Keratinocyte (primary cell): ENCODE results near the gene CANT1. TPM values are rescaled to one million over a fixed set of nuclear protein-coding genes. Genes with fewer than 3 reads are reported as not detected.

Source experiments
- DNase-seq: peaks from one replicate; pipeline ENCODE4 v3.0.0-alpha.2; 2011; ENCODE audit warnings: low read depth, missing footprints, low spot score
- FAIRE-seq: peaks from 2 replicates; lab custom pipeline; 2011; peaks lifted over from hg19 to GRCh38; lab: Jason Lieb, UNC
- H2AFZ ChIP-seq: 2 replicates; pipeline ENCODE4 v1.6.0; 2012; ENCODE audit warnings: low read length, control low read depth, inconsistent platforms; ENCODE audit not compliant: control insufficient read depth
- H3K27ac ChIP-seq: 2 replicates; pipeline ENCODE4 v1.5.1; 2011; ENCODE audit warnings: low read length; ENCODE audit not compliant: control insufficient read depth, insufficient read depth
- H3K27me3 ChIP-seq: 3 replicates; pipeline ENCODE4 v1.6.0; 2011; ENCODE audit warnings: low read length; ENCODE audit not compliant: control insufficient read depth, insufficient read depth; ENCODE audit errors: extremely low read depth
- H3K36me3 ChIP-seq, 2 experiments: 2 replicates in 1 of 2; 3 replicates in 1 of 2; pipeline ENCODE4 v1.5.1; 2011; ENCODE audit warnings: low read length in 2 of 2, mild to moderate bottlenecking in 1 of 2; ENCODE audit not compliant: control insufficient read depth in 2 of 2, insufficient read depth in 2 of 2; ENCODE audit errors: extremely low read depth in 1 of 2
- H3K4me1 ChIP-seq: 3 replicates; pipeline ENCODE4 v1.5.1; 2011; ENCODE audit warnings: low read length; ENCODE audit not compliant: control insufficient read depth, insufficient read depth; ENCODE audit errors: extremely low read depth
- H3K4me2 ChIP-seq: 3 replicates; pipeline ENCODE4 v1.6.0; 2011; ENCODE audit warnings: low read depth, low read length; ENCODE audit not compliant: control insufficient read depth, insufficient read depth; ENCODE audit errors: extremely low read depth
- H3K4me3 ChIP-seq, 3 experiments: fragments of 200-600 bp in 1 of 3; sonication (generic) in 1 of 3; 2 replicates in 2 of 3; 3 replicates in 1 of 3; pipeline ENCODE4 v1.5.1; 2011 to 2016; ENCODE audit warnings: low read length in 3 of 3, mild to moderate bottlenecking in 3 of 3, control low read depth in 2 of 3, inconsistent platforms in 1 of 3, low read depth in 1 of 3, mixed read lengths in 1 of 3, mixed run types in 1 of 3, moderate library complexity in 1 of 3; ENCODE audit not compliant: control insufficient read depth in 2 of 3, insufficient read depth in 2 of 3; ENCODE audit errors: extremely low read depth in 1 of 3
- H3K79me2 ChIP-seq: 2 replicates; pipeline ENCODE4 v1.6.0; 2012; ENCODE audit warnings: low read length; ENCODE audit not compliant: control insufficient read depth, insufficient read depth
- H3K9ac ChIP-seq: 3 replicates; pipeline ENCODE4 v1.6.0; 2011; ENCODE audit warnings: low read length; ENCODE audit not compliant: control insufficient read depth, insufficient read depth; ENCODE audit errors: extremely low read depth
- H3K9me1 ChIP-seq: 3 replicates; pipeline ENCODE4 v1.6.0; 2011; ENCODE audit warnings: low read length; ENCODE audit not compliant: control insufficient read depth, insufficient read depth; ENCODE audit errors: extremely low read depth
- H3K9me3 ChIP-seq: 2 replicates; pipeline ENCODE4 v1.5.1; 2012; ENCODE audit warnings: low read depth, low read length; ENCODE audit not compliant: control insufficient read depth
- H4K20me1 ChIP-seq: 3 replicates; pipeline ENCODE4 v1.6.0; 2011; ENCODE audit warnings: low read length; ENCODE audit not compliant: control insufficient read depth, insufficient read depth; ENCODE audit errors: extremely low read depth
- CTCF ChIP-seq, 3 experiments: IDR thresholded peaks in 1 of 3; conservative IDR thresholded peaks in 1 of 3; optimal IDR thresholded peaks in 1 of 3; 2 replicates in 2 of 3; 3 replicates in 1 of 3; pipeline versions ENCODE3 to v1.5.1; 2011; ENCODE audit warnings: low read length in 3 of 3, mild to moderate bottlenecking in 3 of 3, moderate library complexity in 2 of 3, control low read depth in 1 of 3, inconsistent platforms in 1 of 3; ENCODE audit not compliant: insufficient read depth in 2 of 3; ENCODE audit errors: extremely low read depth in 1 of 3
- EZH2 ChIP-seq: IDR thresholded peaks from one replicate; pipeline ENCODE4 v1.6.1; 2012; ENCODE audit warnings: inconsistent platforms, mild to moderate bottlenecking, low read length, moderate library complexity
- dilution Hi-C: fragments of 300-500 bp; cut with MboI; formaldehyde crosslinking; loops from one replicate; pipeline ENCODE4 v1.7.0; 2020; ENCODE audit warnings: low sequenced_read_pairs; ENCODE audit not compliant: extremely low pct_ligation_motif_present
- polyA plus RNA-seq, 5 experiments: library from polyadenylated mRNA; depleted of rRNA in 3 of 5; stranded (reverse) in 3 of 5; stranded (forward) in 1 of 5; unstranded in 1 of 5; fragments of >200 nt; gene quantifications; 1 replicate in 1 of 5; 2 replicates in 3 of 5; 3 replicates in 1 of 5; pipeline versions ENCODE4 v1.2.1 to v1.2.3, GENCODE V29; 2011 to 2012; ENCODE audit warnings: missing spikeins in 2 of 5, low read depth in 1 of 5, low replicate concordance in 1 of 5

The CANT1 gene
- polyA plus RNA-seq, 1 donor (not counting 4 experiments of a cell fraction or from before 2014, with no cell fraction given), result 53.2 TPM

GRCh38 chr17:79041723-79042420, 32.3 kb upstream of the CANT1 start:
- no peaks in the 10 kb centered on the region for H3K9me1 ChIP-seq
- no peak overlapping the region for H3K27ac ChIP-seq
- DNase-seq (no peak), FAIRE-seq (no peak)
- no peak for TF ChIP-seq CTCF (optimal IDR thresholded peaks at IDR 0.05 in 1 of 3, IDR thresholded peaks at IDR 0.05 in 1 of 3, conservative IDR thresholded peaks at IDR 0.05 in 1 of 3; ENCODE audit: extremely low read depth in 1 of 3, insufficient read depth in 2 of 3, low read length in 3 of 3)
- TF ChIP-seq EZH2, result no peak
- no peaks in the 10 kb centered on the region for H3K79me2 ChIP-seq
- no peaks in the 10 kb centered on the region for H4K20me1 ChIP-seq
- peaks cover 4% of the 10 kb centered on the region for H3K27me3 ChIP-seq
- no peaks in the 10 kb centered on the region for H3K9me3 ChIP-seq
- dilution Hi-C loops, result loop anchor here (25.0 kb wide), 1 partner anchor 345 kb away; no protein-coding TSS in a partner anchor
- H3K9ac ChIP-seq, result no peak overlapping the region
- H3K4me2 ChIP-seq, result no peak overlapping the region
- H3K4me1 ChIP-seq, result peaks cover 27% of the 10 kb centered on the region
- no peaks in the 10 kb centered on the region for H3K36me3 ChIP-seq
- no peak overlapping the region for H2AFZ ChIP-seq
- H3K4me3 ChIP-seq, result no peak overlapping the region

- Histone ChIP-seq H3K9me1 (peaks cover 2% of the 10 kb centered on the region), H3K27ac (no peak overlapping the region), H4K20me1 (no peaks in the 10 kb centered on the region), H3K4me2 (no peak overlapping the region), H3K27me3 (peaks cover 4% of the 10 kb centered on the region), H3K4me1 (peaks cover 34% of the 10 kb centered on the region), H3K4me3 (no peak overlapping the region), H3K79me2 (no peaks in the 10 kb centered on the region), H3K9ac (no peak overlapping the region), H3K36me3 (no peaks in the 10 kb centered on the region), H2AFZ (no peak overlapping the region), H3K9me3 (no peaks in the 10 kb centered on the region)
- dilution Hi-C loops, result loop anchor here (25.0 kb wide), 1 partner anchor 346 kb away; no protein-coding TSS in a partner anchor
- TF ChIP-seq CTCF (optimal IDR thresholded peaks at IDR 0.05 in 1 of 3, IDR thresholded peaks at IDR 0.05 in 1 of 3, conservative IDR thresholded peaks at IDR 0.05 in 1 of 3; ENCODE audit: extremely low read depth in 1 of 3, insufficient read depth in 2 of 3, low read length in 3 of 3) (no peak), EZH2 (no peak)
- FAIRE-seq (no peak), DNase-seq (no peak)
Observed at GRCh38 chr17:79041041-79041570, 31.5 kb upstream of the CANT1 start.
